IgD-negative memory B cell (primary cell): Measurements from ENCODE around the gene ZNF724. TPM values are rescaled to one million over a fixed set of nuclear protein-coding genes. Genes with fewer than 3 reads are reported as not detected.
"Not testable (repeated sequence)": the region's sequence is repeated elsewhere in the genome, so short reads cannot be mapped to it uniquely, and the experiment has no call there.

Experiments used
- H3K27ac Mint-ChIP-seq, 3 donors: one replicate each; pipeline ENCODE4 v1.8.0; 2020 to 2022; ENCODE audit warnings: mild to moderate bottlenecking in 3 of 3, mixed read lengths in 3 of 3, moderate library complexity in 1 of 3
- H3K27me3 Mint-ChIP-seq: one replicate; pipeline ENCODE4 v1.8.0; 2021; ENCODE audit warnings: mixed read lengths
- H3K36me3 Mint-ChIP-seq: one replicate; pipeline ENCODE4 v1.8.0; 2020; ENCODE audit warnings: mild to moderate bottlenecking, mixed read lengths
- H3K4me1 Mint-ChIP-seq, 3 donors: one replicate each; pipeline ENCODE4 v1.8.0; 2020 to 2022; ENCODE audit warnings: mixed read lengths in 3 of 3, mild to moderate bottlenecking in 1 of 3
- H3K4me3 Mint-ChIP-seq, 4 donors: one replicate each; pipeline ENCODE4 v1.8.0; 2020 to 2022; ENCODE audit warnings: mild to moderate bottlenecking in 4 of 4, mixed read lengths in 4 of 4, moderate library complexity in 3 of 4
- H3K9me3 Mint-ChIP-seq, 3 donors: one replicate each; pipeline ENCODE4 v1.8.0; 2020 to 2021; ENCODE audit warnings: mixed read lengths in 3 of 3, mild to moderate bottlenecking in 1 of 3
- polyA plus RNA-seq: library from polyadenylated mRNA; unstranded; fragments of 300-500 nt; fragmentation: Illumina TruSeq; gene quantifications from one replicate; pipeline ENCODE4 v1.2.3, GENCODE V29; 2021

ZNF724 gene
- polyA plus RNA-seq, 1 donor from 2014 or later = 1.8 TPM

GRCh38 chr19:23262920-23263319 is 12.7 kb upstream of the ZNF724 start:
- Mint-ChIP-seq H3K27ac (no peak overlapping the region), H3K4me1 (peaks cover 0 to 5% (median 0%) of the 10 kb centered on the region in 3 donors), H3K4me3 (no peak overlapping the region), H3K27me3 (no peaks in the 10 kb centered on the region), H3K9me3 (peaks cover 0 to 3% (median 0%) of the 10 kb centered on the region in 3 donors), H3K36me3 (peaks cover 14% of the 10 kb centered on the region)

GRCh38 chr19:23261496-23262020 is 11.4 kb upstream of the ZNF724 start:
- no peaks in the 10 kb centered on the region for H3K27me3 Mint-ChIP-seq
- H3K4me1 Mint-ChIP-seq = peaks cover 0 to 5% (median 0%) of the 10 kb centered on the region in 3 donors
- peaks cover 17% of the 10 kb centered on the region for H3K36me3 Mint-ChIP-seq
- H3K9me3 Mint-ChIP-seq = peaks cover 0 to 3% (median 0%) of the 10 kb centered on the region in 3 donors
- H3K27ac Mint-ChIP-seq = no peak overlapping the region
- no peak overlapping the region for H3K4me3 Mint-ChIP-seq

GRCh38 chr19:23260956-23261355 is 10.8 kb upstream of the ZNF724 start:
- H3K27me3 Mint-ChIP-seq = no peaks in the 10 kb centered on the region
- H3K4me3 Mint-ChIP-seq = no peak overlapping the region
- peaks cover 17% of the 10 kb centered on the region for H3K36me3 Mint-ChIP-seq
- no peak overlapping the region for H3K27ac Mint-ChIP-seq
- peaks cover 0 to 5% (median 0%) of the 10 kb centered on the region in 3 donors for H3K4me1 Mint-ChIP-seq
- H3K9me3 Mint-ChIP-seq = peaks cover 0 to 3% (median 0%) of the 10 kb centered on the region in 3 donors

GRCh38 chr19:23259961-23260360 is 9.8 kb upstream of the ZNF724 start:
- peaks cover 17% of the 10 kb centered on the region for H3K36me3 Mint-ChIP-seq
- H3K4me3 Mint-ChIP-seq = no peak overlapping the region
- peaks cover 0 to 5% (median 0%) of the 10 kb centered on the region in 3 donors for H3K4me1 Mint-ChIP-seq
- peaks cover 0 to 3% (median 0%) of the 10 kb centered on the region in 3 donors for H3K9me3 Mint-ChIP-seq
- H3K27me3 Mint-ChIP-seq = no peaks in the 10 kb centered on the region
- H3K27ac Mint-ChIP-seq = peak overlapping the region in 2 of 3 donors; percentile 16 to 55

DNA sequence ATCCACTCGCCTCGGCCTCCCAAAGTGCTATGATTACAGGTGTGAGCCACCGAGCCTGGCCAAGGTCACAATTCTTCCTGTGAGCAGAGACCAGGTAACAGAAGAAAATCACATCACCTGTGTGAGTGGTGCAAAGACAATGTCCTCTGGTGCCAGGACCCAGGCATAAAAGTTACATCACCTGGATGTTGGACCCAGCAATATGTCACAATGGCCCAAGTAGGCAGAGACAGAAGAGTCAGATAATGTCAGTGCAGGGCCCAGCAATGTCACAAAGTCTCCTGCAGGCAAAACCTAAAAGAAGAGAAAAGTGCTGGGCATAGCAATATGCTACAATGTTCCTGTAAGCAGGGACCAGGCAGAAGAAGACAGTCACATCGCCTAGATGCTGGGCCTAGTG is 5.5 kb upstream of the ZNF724 start:
- peaks cover 12% of the 10 kb centered on the region for H3K36me3 Mint-ChIP-seq
- H3K9me3 Mint-ChIP-seq = no peaks in the 10 kb centered on the region
- no peak overlapping the region for H3K4me3 Mint-ChIP-seq
- no peaks in the 10 kb centered on the region for H3K27me3 Mint-ChIP-seq
- H3K4me1 Mint-ChIP-seq = peaks cover 0 to 3% (median 0%) of the 10 kb centered on the region in 3 donors
- H3K27ac Mint-ChIP-seq = no peak overlapping the region

DNA sequence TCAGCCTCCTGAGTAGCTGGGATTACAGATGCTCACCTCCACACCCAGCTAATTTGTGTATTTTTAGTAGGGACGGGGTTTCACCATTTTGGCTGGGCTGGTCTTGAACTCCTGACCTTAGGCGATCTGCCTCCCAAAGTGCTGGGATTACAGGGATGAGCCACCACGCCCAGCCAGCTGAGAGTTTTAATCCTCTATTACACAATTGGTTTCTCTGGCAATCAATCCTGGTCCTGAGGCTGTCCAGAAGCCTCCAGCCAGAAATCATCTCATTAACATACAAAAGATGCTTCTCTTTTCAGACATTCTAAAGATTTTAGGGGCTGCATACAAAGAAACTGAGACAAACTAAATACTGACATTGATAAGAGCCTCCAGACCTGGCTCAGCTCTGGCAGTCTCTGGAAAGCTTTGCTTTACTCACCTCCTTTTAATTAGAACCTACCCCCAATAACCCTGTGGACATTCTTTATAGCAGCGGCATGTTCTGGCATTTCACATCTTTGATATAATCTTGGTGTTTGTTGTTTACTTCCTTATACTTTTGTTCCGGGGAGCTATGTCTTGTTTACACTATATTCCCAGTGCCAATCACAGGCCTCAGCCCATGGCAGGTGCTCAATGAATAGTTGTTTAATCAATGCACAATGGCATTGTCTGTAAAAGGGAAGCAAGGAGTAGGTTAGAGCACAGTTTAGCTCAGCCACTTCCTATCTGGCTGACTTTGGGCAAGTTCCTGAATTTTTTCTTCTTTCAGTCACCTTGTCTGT is 4.1 kb upstream of the ZNF724 start:
- H3K27ac Mint-ChIP-seq = peak overlapping the region in 1 of 3 donors; percentile 32
- peaks cover 3% of the 10 kb centered on the region for H3K36me3 Mint-ChIP-seq
- H3K4me3 Mint-ChIP-seq = no peak overlapping the region
- peaks cover 4 to 8% (median 6%) of the 10 kb centered on the region in 3 donors for H3K4me1 Mint-ChIP-seq
- no peaks in the 10 kb centered on the region for H3K27me3 Mint-ChIP-seq
- no peaks in the 10 kb centered on the region for H3K9me3 Mint-ChIP-seq

DNA sequence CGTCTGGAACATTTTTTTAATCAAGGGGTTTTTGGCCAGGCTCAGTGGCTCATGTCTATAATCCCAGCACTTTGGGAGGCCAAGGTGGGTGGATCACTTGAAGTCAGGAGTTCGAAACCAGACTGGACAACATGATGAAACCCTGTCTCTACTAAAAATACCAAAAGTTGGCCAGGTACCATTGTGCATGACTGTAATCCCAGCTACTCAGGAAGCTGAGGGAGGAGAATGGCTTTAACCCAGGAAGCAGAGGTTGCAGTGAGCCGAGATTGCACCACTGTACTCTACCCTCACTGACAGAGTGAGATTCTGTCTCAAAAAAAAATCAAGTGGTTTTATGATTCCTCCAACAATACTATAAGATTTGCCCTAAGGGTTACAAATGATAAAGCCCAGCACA is 3.1 kb upstream of the ZNF724 start:
- not testable (repeated sequence) for H3K27ac Mint-ChIP-seq, H3K9me3 Mint-ChIP-seq, H3K4me1 Mint-ChIP-seq, H3K27me3 Mint-ChIP-seq, H3K4me3 Mint-ChIP-seq, H3K36me3 Mint-ChIP-seq

DNA sequence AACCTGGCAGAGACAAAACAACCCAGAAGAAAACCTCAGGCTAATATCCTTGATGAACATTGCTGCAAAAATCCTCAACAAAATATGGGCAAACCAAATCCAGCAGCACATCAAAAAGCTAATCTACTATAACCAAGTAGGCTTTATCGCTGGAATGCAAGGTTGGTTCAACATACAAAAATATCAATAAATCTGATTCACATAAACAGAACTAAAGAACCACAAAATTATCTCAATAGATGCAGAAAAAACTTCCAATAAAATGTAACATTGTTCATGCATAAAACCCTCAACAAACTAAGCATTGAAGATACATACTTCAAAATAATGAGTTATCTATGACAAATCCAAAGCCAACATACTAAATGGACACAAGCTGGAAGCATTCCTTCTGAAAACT is 8.8 kb downstream of the ZNF724 start:
- Mint-ChIP-seq H3K4me1 (peaks cover 0 to 5% (median 2%) of the 10 kb centered on the region in 3 donors), H3K27me3 (no peaks in the 10 kb centered on the region), H3K4me3 (no peak overlapping the region), H3K36me3 (peaks cover 35% of the 10 kb centered on the region), H3K27ac (no peak overlapping the region), H3K9me3 (peaks cover 6 to 28% (median 24%) of the 10 kb centered on the region in 3 donors)

- no peak overlapping the region for H3K27ac Mint-ChIP-seq
- H3K27me3 Mint-ChIP-seq = no peaks in the 10 kb centered on the region
- peak overlapping the region in 1 of 4 donors; percentile 88 for H3K4me3 Mint-ChIP-seq
- H3K9me3 Mint-ChIP-seq = peaks cover 15 to 37% (median 24%) of the 10 kb centered on the region in 3 donors
- peaks cover 27% of the 10 kb centered on the region for H3K36me3 Mint-ChIP-seq
- H3K4me1 Mint-ChIP-seq = no peaks in the 10 kb centered on the region
These were observed 27.1 kb downstream of the ZNF724 start for GRCh38 chr19:23222998-23223652.

GRCh38 chr19:23203841-23204344 is 46.3 kb downstream of the ZNF724 start:
- H3K27me3 Mint-ChIP-seq = no peaks in the 10 kb centered on the region
- H3K4me1 Mint-ChIP-seq = no peaks in the 10 kb centered on the region
- H3K36me3 Mint-ChIP-seq = no peaks in the 10 kb centered on the region
- no peak overlapping the region for H3K4me3 Mint-ChIP-seq
- peaks cover 0 to 6% (median 3%) of the 10 kb centered on the region in 3 donors for H3K9me3 Mint-ChIP-seq
- no peak overlapping the region for H3K27ac Mint-ChIP-seq

GRCh38 chr19:23190341-23190740 is 59.9 kb downstream of the ZNF724 start:
- Mint-ChIP-seq H3K27ac (no peak overlapping the region), H3K4me1 (no peaks in the 10 kb centered on the region), H3K9me3 (peaks cover 2 to 8% (median 8%) of the 10 kb centered on the region in 3 donors), H3K27me3 (no peaks in the 10 kb centered on the region), H3K4me3 (no peak overlapping the region), H3K36me3 (no peaks in the 10 kb centered on the region)

DNA sequence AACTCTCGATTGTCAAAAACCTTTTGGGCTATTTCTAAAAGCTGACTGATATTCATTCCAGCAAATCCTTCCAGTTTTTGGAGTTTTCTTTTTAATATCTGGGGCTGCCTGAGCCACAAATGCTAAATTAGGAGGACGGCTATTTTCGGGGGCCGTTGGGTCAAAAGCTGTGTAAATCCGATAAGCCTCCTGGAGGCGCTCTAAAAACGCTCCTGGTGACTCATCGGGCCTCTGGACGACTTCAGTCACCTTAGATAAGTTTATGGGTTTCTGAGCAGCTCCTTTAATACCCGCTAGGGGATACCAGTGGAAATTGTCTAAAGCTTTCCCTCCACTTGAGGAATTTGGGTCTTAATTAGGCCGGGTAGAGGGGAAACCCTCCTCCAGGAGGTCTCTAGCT is 66.9 kb downstream of the ZNF724 start:
- no peaks in the 10 kb centered on the region for H3K27me3 Mint-ChIP-seq
- H3K36me3 Mint-ChIP-seq = no peaks in the 10 kb centered on the region
- no peak overlapping the region for H3K27ac Mint-ChIP-seq
- peaks cover 0 to 9% (median 9%) of the 10 kb centered on the region in 3 donors for H3K9me3 Mint-ChIP-seq
- H3K4me1 Mint-ChIP-seq = no peaks in the 10 kb centered on the region
- H3K4me3 Mint-ChIP-seq = no peak overlapping the region
